ENCODE measurements around the gene AGPAT3. TPM values are rescaled to one million over a fixed set of nuclear protein-coding genes. Genes with fewer than 3 reads are reported as not detected.

AGPAT3 gene
- total RNA-seq, 2 experiments from 2014 or later = 80.3 to 93.1 TPM

- Mint-ChIP-seq H3K27ac (no peak overlapping the region), H3K4me1 (no peaks in the 10 kb centered on the region), H3K36me3 (ENCODE audit: low read depth) (no peaks in the 10 kb centered on the region), H3K4me3 (no peak overlapping the region), H3K9me3 (no peaks in the 10 kb centered on the region), H3K27me3 (peaks cover 22% of the 10 kb centered on the region)
- CTCF ChIA-PET = interaction anchor here (0.6 to 1.2 kb wide), 2 partner anchors 13 to 930 kb away, joined by 3 read pairs; no protein-coding TSS in a partner anchor
- POLR2A ChIA-PET = no interaction called here
- DNase-seq = no peak
These were observed 133.0 kb downstream of the AGPAT3 start for GRCh38 chr21:43997766-43998742.

DNA sequence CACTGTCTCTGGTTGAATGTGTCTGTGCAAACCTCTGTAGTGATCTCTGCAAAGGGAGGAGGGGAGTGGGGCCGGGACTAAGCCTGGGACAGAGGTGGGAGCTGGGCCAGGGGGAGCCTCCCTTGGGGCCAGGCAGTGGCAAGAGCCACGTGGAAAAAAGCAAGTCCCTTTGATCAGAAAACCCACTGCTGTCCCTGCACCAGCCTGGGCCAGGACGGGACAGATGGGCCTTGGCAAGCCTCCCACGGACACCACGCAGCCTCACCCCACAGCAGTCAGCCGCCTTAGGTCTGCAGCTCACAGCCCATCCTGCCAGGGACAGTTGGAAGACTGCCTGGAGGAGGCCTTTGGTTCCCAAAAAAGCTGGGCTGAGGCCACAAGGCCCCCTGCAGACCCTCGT is 135.3 kb downstream of the AGPAT3 start:
- Mint-ChIP-seq H3K4me1 (no peaks in the 10 kb centered on the region), H3K4me3 (no peak overlapping the region), H3K36me3 (ENCODE audit: low read depth) (no peaks in the 10 kb centered on the region), H3K27ac (no peak overlapping the region), H3K27me3 (peaks cover 22% of the 10 kb centered on the region), H3K9me3 (no peaks in the 10 kb centered on the region)
- CTCF ChIA-PET = no interaction called here
- POLR2A ChIA-PET = no interaction called here
- DNase-seq = no peak

DNA sequence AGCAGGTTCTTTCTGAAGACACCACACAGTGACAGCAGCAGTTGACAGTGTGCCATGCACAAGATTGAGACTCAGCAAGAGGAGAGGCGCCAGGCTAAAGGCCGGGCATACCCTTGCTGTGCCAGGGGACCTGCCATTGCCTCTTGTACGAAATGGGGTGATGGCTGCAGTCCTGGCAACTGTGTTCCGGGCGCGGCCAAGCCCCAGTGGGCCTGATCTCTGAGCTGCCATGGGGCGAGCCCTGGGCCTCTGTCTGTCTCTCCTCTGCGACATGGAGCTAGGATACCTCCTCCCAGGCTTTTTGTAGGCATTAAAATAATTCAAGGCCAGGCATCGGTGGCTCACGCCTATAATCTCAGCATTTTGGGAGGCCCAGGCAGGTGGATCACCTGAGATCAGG is 137.5 kb downstream of the AGPAT3 start:
- Mint-ChIP-seq H3K27ac (no peak overlapping the region), H3K36me3 (ENCODE audit: low read depth) (no peaks in the 10 kb centered on the region), H3K9me3 (no peaks in the 10 kb centered on the region), H3K4me1 (no peaks in the 10 kb centered on the region), H3K27me3 (peaks cover 15% of the 10 kb centered on the region), H3K4me3 (no peak overlapping the region)
- POLR2A ChIA-PET = no interaction called here
- DNase-seq = no peak
- CTCF ChIA-PET = interaction anchor here (2.2 kb wide), 1 partner anchor 10 kb away, joined by 7 read pairs; the partner anchor contains the start of gene TRAPPC10

DNA sequence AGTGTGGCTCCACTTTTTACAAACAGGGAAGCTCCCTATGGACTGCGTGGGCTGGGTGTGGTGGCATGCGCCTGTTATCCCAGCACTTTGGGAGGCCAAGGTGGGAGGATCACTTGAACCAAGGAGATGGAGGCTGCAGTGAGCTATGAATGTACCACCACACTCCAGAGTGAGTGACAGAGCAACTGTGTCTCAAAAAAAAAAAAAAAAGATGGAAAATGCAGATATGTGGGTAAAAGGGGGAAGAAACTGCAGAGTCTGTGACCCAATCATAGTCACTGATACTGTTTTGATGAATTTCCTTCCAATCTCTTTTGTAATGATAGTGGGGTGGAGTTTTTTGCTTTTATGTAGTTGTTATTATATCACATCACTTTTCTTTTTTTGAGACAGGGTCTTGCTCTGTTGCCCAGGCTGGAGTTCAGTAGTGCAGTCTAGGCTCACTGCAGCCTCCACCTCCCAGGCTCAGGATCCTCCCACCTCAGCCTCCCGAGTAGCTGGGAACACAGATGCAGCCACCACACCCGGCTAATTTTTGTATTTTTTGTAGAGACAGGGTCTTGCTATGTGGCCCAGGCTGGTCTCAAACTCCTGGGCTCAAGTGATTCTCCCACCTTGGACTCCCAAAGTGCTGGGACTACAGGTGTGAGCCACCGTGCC is 138.4 kb downstream of the AGPAT3 start:
- no peaks in the 10 kb centered on the region for H3K9me3 Mint-ChIP-seq
- H3K36me3 Mint-ChIP-seq (ENCODE audit: low read depth) = peaks cover 3% of the 10 kb centered on the region
- H3K4me1 Mint-ChIP-seq = no peaks in the 10 kb centered on the region
- ChIA-PET POLR2A (no interaction called here), CTCF (interaction anchor here (0.6 to 2.2 kb wide), 3 partner anchors 9 to 82 kb away, joined by 3 to 7 read pairs (median 5); partner anchors contain the start of gene TRAPPC10)
- no peak for DNase-seq
- peaks cover 6% of the 10 kb centered on the region for H3K27me3 Mint-ChIP-seq
- H3K4me3 Mint-ChIP-seq = no peak overlapping the region
- no peak overlapping the region for H3K27ac Mint-ChIP-seq

- no peaks in the 10 kb centered on the region for H3K27me3 Mint-ChIP-seq
- H3K36me3 Mint-ChIP-seq (ENCODE audit: low read depth) = peaks cover 4% of the 10 kb centered on the region
- CTCF ChIA-PET = no interaction called here
- H3K27ac Mint-ChIP-seq = no peak overlapping the region
- POLR2A ChIA-PET = no interaction called here
- H3K4me3 Mint-ChIP-seq = no peak overlapping the region
- H3K4me1 Mint-ChIP-seq = peaks cover 3% of the 10 kb centered on the region
- DNase-seq = no peak
- H3K9me3 Mint-ChIP-seq = no peaks in the 10 kb centered on the region
These were observed 140.0 kb downstream of the AGPAT3 start for GRCh38 chr21:44005071-44005470.

- H3K4me3 Mint-ChIP-seq = no peak overlapping the region
- ChIA-PET CTCF (no interaction called here), POLR2A (no interaction called here)
- H3K36me3 Mint-ChIP-seq (ENCODE audit: low read depth) = peaks cover 6% of the 10 kb centered on the region
- no peak for DNase-seq
- no peak overlapping the region for H3K27ac Mint-ChIP-seq
- no peaks in the 10 kb centered on the region for H3K9me3 Mint-ChIP-seq
- H3K27me3 Mint-ChIP-seq = no peaks in the 10 kb centered on the region
- peaks cover 8% of the 10 kb centered on the region for H3K4me1 Mint-ChIP-seq
These were observed 140.6 kb downstream of the AGPAT3 start for GRCh38 chr21:44005593-44005992.

- H3K4me1 Mint-ChIP-seq = peaks cover 11% of the 10 kb centered on the region
- H3K27ac Mint-ChIP-seq = no peak overlapping the region
- no peak for DNase-seq
- no peaks in the 10 kb centered on the region for H3K9me3 Mint-ChIP-seq
- ChIA-PET POLR2A (no interaction called here), CTCF (no interaction called here)
- H3K27me3 Mint-ChIP-seq = no peaks in the 10 kb centered on the region
- H3K4me3 Mint-ChIP-seq = no peak overlapping the region
- peaks cover 6% of the 10 kb centered on the region for H3K36me3 Mint-ChIP-seq (ENCODE audit: low read depth)
These were observed 141.1 kb downstream of the AGPAT3 start for GRCh38 chr21:44006017-44006619.

DNA sequence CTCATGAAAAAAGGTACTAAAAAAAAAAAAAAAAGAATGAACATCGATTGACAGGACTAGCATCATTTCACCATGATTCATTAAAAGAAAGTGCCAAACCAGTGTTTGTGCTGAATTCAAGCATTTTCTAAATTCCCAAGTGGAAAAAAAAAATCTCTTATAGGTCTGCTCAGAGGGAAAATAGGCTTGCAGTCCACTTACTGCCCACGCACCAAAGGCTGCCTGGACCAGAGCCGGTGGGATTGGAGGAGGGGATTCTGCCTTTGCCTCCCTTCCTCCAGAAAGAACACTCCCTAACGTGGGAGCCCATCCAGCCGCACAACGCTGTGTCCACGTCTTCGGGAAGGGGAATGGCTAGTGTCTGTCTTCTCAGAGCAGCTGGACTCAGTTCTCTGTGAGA is 141.6 kb downstream of the AGPAT3 start:
- Mint-ChIP-seq H3K27me3 (no peaks in the 10 kb centered on the region), H3K4me1 (peaks cover 13% of the 10 kb centered on the region), H3K4me3 (no peak overlapping the region), H3K9me3 (no peaks in the 10 kb centered on the region), H3K27ac (no peak overlapping the region), H3K36me3 (ENCODE audit: low read depth) (peaks cover 8% of the 10 kb centered on the region)
- POLR2A ChIA-PET = no interaction called here
- CTCF ChIA-PET = no interaction called here
- no peak for DNase-seq

GRCh38 chr21:44010429-44010828 is 145.4 kb downstream of the AGPAT3 start:
- Mint-ChIP-seq H3K4me1 (peaks cover 33% of the 10 kb centered on the region), H3K27me3 (no peaks in the 10 kb centered on the region), H3K4me3 (no peak overlapping the region), H3K27ac (no peak overlapping the region), H3K9me3 (no peaks in the 10 kb centered on the region), H3K36me3 (ENCODE audit: low read depth) (peaks cover 14% of the 10 kb centered on the region)
- no peak for DNase-seq
- ChIA-PET POLR2A (no interaction called here), CTCF (interaction anchor here (0.8 kb wide), 1 partner anchor 12 kb away, joined by 3 read pairs; no protein-coding TSS in a partner anchor)

- Mint-ChIP-seq H3K4me1 (peaks cover 40% of the 10 kb centered on the region), H3K4me3 (peak overlapping the region; percentile 85), H3K36me3 (ENCODE audit: low read depth) (peaks cover 14% of the 10 kb centered on the region), H3K27ac (peak overlapping the region; percentile 93), H3K27me3 (no peaks in the 10 kb centered on the region), H3K9me3 (no peaks in the 10 kb centered on the region)
- CTCF ChIA-PET = interaction anchor here (0.6 to 1.8 kb wide), 3 partner anchors 8 to 150 kb away, joined by 3 to 7 read pairs (median 3); no protein-coding TSS in a partner anchor
- DNase-seq = no peak
- POLR2A ChIA-PET = no interaction called here
These were observed 146.1 kb downstream of the AGPAT3 start for GRCh38 chr21:44011123-44011522.

GRCh38 chr21:44011579-44012473 is 146.8 kb downstream of the AGPAT3 start, which contains the start of gene TRAPPC10:
TRAPPC10 (plus strand) TSS chr21:44012309; CDS start chr21:44012494, 185 bp downstream.
- Mint-ChIP-seq H3K36me3 (ENCODE audit: low read depth) (peaks cover 14% of the 10 kb centered on the region), H3K4me1 (peaks cover 44% of the 10 kb centered on the region), H3K4me3 (peak within 1 kb of the TSS; percentile 87), H3K27me3 (no peaks in the 10 kb centered on the region), H3K9me3 (no peaks in the 10 kb centered on the region), H3K27ac (peak within 1 kb of the TSS; percentile 93)
- POLR2A ChIA-PET = no interaction called here
- CTCF ChIA-PET = interaction anchor here (0.6 to 1.8 kb wide), 4 partner anchors 8 to 151 kb away, joined by 3 to 7 read pairs (median 3); no protein-coding TSS in a partner anchor
- DNase-seq = peak; percentile 80
